ENCODE measurements around the gene EP400.

DNA sequence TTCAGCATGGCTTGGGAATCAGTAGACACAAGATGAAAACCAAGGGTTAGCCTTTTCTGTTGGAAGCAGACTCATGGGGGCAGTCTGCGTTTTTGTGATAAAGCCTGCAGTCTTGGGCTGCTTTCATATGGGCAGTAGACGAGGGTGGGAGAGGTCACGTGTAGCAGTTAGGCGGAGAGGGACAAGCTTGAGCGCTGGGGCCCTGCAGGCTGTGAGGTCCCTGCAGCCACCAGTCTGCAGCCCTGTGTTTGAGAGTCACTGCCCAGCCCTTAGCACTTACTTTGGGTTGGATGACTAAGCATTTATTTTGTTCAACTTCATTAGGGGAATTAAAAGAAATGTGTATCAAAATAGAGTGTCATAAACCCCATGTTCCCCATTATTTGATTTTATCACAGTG lies 37.2 kb downstream of the EP400 start:
- TF ChIP-seq CTCF (optimal IDR thresholded peaks at IDR 0.05 in 1 of 3, IDR thresholded peaks at IDR 0.05 in 1 of 3, conservative IDR thresholded peaks at IDR 0.05 in 1 of 3; ENCODE audit: extremely low read depth in 1 of 3, insufficient read depth in 2 of 3, low read length in 3 of 3) (no peak), EZH2 (IDR thresholded peaks at IDR 0.05; ENCODE audit: low read length) (no peak)
